ENCODE data around the gene RENBP.

DNA sequence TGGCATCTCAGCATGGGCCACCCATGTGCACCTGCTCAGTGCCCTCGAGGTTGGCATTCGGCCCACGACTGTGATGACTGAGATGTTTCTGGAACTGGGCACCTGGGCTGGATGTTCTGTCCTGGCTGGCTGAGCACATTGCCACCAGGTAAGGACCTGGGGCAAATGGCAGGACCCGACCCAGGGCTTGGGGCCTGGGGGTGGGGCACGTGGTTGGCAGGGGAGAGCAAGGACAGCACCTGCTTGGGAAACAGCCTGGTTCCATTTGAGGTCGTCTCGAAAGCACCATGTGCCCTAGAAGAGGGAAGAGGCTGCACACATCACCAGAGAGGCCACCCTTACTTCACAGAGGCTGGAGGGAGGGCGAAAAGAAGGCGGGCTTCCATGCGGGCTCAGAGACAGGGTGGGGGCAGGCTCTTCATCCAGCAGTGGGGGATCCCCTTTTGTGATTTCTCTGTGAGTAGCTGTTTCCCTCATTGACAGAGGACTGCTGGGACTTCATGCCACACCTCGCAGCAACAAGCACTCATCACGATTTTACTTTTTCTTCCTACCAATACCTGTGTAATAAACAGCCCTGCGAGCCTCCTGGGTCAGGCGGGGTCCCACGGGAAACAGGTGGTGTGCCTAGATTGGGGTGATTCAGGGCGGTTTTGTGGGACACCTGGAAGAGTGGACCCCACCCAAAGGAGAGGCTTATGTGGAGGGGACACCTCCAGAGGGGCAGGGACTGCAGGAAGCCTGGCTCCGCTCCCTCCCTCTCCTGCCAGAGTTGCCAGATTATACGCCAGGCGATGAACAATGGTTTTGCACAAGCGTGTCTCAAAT, 40.1 kb upstream of the RENBP start:
- TF ChIP-seq EZH2 (IDR thresholded peaks at IDR 0.05) (no peak), POLR2AphosphoS5 (IDR thresholded peaks at IDR 0.05; ENCODE audit: borderline replicate concordance, low read depth, low read length) (no peak)
